ENCODE measurements around the gene TRAF7.
A peak's percentile ranks its signal among the peaks of the same experiment; 100 is the strongest.
"Not testable (repeated sequence)": the region's sequence is repeated elsewhere in the genome, so short reads cannot be mapped to it uniquely, and the experiment has no call there.

TRAF7 gene

DNA sequence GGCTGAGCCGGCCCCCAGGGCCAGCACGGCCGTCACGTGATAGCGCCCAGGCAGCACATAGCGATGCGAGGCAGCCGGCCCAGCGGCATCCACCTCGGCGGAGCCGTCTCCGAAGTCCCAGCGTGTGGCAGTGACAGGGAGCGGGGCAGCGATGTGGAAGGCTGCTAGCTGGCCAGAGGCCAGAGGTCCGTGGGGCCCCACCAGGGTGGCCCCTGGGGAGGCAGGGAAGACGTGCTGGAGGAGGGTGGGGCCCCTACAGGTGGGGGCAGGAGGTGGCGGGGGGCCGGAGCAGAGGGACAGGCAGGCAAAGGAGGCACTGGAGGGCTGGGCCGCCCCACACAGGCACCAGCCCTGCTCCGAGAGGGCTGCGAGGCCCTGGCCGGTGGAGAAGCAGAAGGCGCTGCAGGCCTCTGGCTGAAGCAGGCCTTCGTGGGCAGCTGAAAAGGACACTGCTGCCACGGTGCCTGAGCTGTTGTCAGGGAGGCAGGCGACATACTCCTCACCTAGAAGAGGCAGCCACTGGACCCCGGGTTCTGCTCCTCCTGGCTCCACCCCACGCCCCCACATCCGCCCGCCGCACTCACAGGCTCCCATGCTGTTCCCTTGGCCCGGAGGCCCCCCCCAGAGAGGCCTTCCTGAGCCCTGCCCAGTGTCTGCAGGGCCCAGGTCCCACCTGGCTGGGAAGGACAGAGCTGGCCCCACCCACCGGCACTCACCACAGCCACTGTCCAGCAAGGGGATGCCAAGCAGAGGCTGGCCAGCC lies 37.4 kb upstream of the TRAF7 start:
- not testable (repeated sequence) for H3K27ac ChIP-seq (ENCODE audit: low read length); H4K20me1 ChIP-seq (ENCODE audit: insufficient read depth, low read length); H3K4me1 ChIP-seq (ENCODE audit: low read length); H3K27me3 ChIP-seq (ENCODE audit: low read depth, low read length); H3K4me3 ChIP-seq (ENCODE audit: low read length); H3K79me2 ChIP-seq (ENCODE audit: low read length); H3K36me3 ChIP-seq (replicated peaks; ENCODE audit: low read depth, low read length); H2AFZ ChIP-seq (ENCODE audit: low read depth, low read length); H3K9me3 ChIP-seq (ENCODE audit: insufficient read depth, low read length); H3K9ac ChIP-seq (ENCODE audit: low read length); H3K4me2 ChIP-seq (ENCODE audit: low read length)

GRCh38 chr16:2121325-2121724 lies 34.3 kb upstream of the TRAF7 start:
- not testable (repeated sequence) for H3K4me3 ChIP-seq (ENCODE audit: low read length); H3K9me3 ChIP-seq (ENCODE audit: insufficient read depth, low read length); H3K9ac ChIP-seq (ENCODE audit: low read length); H3K27ac ChIP-seq (ENCODE audit: low read length); H3K36me3 ChIP-seq (replicated peaks; ENCODE audit: low read depth, low read length); H3K79me2 ChIP-seq (ENCODE audit: low read length); H3K4me1 ChIP-seq (ENCODE audit: low read length); H4K20me1 ChIP-seq (ENCODE audit: insufficient read depth, low read length); H3K27me3 ChIP-seq (ENCODE audit: low read depth, low read length); H2AFZ ChIP-seq (ENCODE audit: low read depth, low read length)
- peak overlapping the region; percentile 2; the same call in 1 of the 2 replicates for H3K4me2 ChIP-seq (ENCODE audit: low read length)
- TF ChIP-seq, protein P1, sequence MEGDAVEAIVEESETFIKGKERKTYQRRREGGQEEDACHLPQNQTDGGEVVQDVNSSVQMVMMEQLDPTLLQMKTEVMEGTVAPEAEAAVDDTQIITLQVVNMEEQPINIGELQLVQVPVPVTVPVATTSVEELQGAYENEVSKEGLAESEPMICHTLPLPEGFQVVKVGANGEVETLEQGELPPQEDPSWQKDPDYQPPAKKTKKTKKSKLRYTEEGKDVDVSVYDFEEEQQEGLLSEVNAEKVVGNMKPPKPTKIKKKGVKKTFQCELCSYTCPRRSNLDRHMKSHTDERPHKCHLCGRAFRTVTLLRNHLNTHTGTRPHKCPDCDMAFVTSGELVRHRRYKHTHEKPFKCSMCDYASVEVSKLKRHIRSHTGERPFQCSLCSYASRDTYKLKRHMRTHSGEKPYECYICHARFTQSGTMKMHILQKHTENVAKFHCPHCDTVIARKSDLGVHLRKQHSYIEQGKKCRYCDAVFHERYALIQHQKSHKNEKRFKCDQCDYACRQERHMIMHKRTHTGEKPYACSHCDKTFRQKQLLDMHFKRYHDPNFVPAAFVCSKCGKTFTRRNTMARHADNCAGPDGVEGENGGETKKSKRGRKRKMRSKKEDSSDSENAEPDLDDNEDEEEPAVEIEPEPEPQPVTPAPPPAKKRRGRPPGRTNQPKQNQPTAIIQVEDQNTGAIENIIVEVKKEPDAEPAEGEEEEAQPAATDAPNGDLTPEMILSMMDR (IDR thresholded peaks at IDR 0.05; ENCODE audit: low read depth, low read length), result peak; percentile 50

- no peaks in the 10 kb centered on the region for H3K9me3 ChIP-seq (ENCODE audit: insufficient read depth, low read length)
- no peaks in the 10 kb centered on the region for H3K36me3 ChIP-seq (replicated peaks; ENCODE audit: low read depth, low read length)
- no peaks in the 10 kb centered on the region for H3K27me3 ChIP-seq (ENCODE audit: low read depth, low read length)
- TF ChIP-seq, protein P1 (IDR thresholded peaks at IDR 0.05; ENCODE audit: low read depth, low read length), result no peak
- no peak for TF ChIP-seq EZH2phosphoT487 (IDR thresholded peaks at IDR 0.05; ENCODE audit: low read depth)
- H3K79me2 ChIP-seq (ENCODE audit: low read length), result no peaks in the 10 kb centered on the region
- H3K4me3 ChIP-seq (ENCODE audit: low read length), result no peak overlapping the region
- H3K4me1 ChIP-seq (ENCODE audit: low read length), result no peaks in the 10 kb centered on the region
- H3K4me2 ChIP-seq (ENCODE audit: low read length), result peak overlapping the region; percentile 2; the same call in 1 of the 2 replicates
- no peak overlapping the region for H3K27ac ChIP-seq (ENCODE audit: low read length)
- H3K9ac ChIP-seq (ENCODE audit: low read length), result no peak overlapping the region
- no peaks in the 10 kb centered on the region; the same call in 1 of the 2 replicates for H4K20me1 ChIP-seq (ENCODE audit: insufficient read depth, low read length)
- H2AFZ ChIP-seq (ENCODE audit: low read depth, low read length), result no peak overlapping the region
These were observed 33.7 kb upstream of the TRAF7 start for GRCh38 chr16:2121853-2122252.

DNA sequence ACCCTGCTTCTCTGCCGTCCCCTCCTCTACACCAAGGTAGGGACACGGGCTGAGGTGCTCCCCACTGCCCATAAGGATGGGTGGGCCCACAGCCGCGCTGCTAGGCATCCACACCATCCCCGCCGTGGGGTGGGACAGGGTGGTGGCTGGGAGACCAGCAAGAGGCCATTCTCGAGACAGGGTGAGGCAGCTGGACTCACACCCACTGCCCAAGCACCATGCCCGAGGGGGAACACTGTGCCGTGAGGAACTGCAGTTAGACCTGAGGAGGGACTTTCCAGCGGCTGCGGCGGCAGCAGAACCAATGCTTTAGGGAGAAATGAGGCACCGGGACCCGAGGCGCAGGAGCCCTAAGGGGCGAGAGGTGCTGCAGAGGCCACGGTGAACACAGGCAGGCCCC lies 33.2 kb upstream of the TRAF7 start:
- Histone ChIP-seq H3K4me3 (ENCODE audit: low read length) (no peak overlapping the region), H3K27ac (ENCODE audit: low read length) (no peak overlapping the region), H3K36me3 (replicated peaks; ENCODE audit: low read depth, low read length) (no peaks in the 10 kb centered on the region), H3K9me3 (ENCODE audit: insufficient read depth, low read length) (no peaks in the 10 kb centered on the region), H4K20me1 (ENCODE audit: insufficient read depth, low read length) (peaks cover 5% of the 10 kb centered on the region), H3K9ac (ENCODE audit: low read length) (no peak overlapping the region), H3K27me3 (ENCODE audit: low read depth, low read length) (no peaks in the 10 kb centered on the region), H3K4me2 (ENCODE audit: low read length) (no peak overlapping the region), H3K79me2 (ENCODE audit: low read length) (no peaks in the 10 kb centered on the region), H3K4me1 (ENCODE audit: low read length) (no peaks in the 10 kb centered on the region), H2AFZ (ENCODE audit: low read depth, low read length) (no peak overlapping the region)
- TF ChIP-seq, protein P1 (IDR thresholded peaks at IDR 0.05; ENCODE audit: low read depth, low read length), result no peak
- TF ChIP-seq EZH2phosphoT487 (IDR thresholded peaks at IDR 0.05; ENCODE audit: low read depth), result no peak

DNA sequence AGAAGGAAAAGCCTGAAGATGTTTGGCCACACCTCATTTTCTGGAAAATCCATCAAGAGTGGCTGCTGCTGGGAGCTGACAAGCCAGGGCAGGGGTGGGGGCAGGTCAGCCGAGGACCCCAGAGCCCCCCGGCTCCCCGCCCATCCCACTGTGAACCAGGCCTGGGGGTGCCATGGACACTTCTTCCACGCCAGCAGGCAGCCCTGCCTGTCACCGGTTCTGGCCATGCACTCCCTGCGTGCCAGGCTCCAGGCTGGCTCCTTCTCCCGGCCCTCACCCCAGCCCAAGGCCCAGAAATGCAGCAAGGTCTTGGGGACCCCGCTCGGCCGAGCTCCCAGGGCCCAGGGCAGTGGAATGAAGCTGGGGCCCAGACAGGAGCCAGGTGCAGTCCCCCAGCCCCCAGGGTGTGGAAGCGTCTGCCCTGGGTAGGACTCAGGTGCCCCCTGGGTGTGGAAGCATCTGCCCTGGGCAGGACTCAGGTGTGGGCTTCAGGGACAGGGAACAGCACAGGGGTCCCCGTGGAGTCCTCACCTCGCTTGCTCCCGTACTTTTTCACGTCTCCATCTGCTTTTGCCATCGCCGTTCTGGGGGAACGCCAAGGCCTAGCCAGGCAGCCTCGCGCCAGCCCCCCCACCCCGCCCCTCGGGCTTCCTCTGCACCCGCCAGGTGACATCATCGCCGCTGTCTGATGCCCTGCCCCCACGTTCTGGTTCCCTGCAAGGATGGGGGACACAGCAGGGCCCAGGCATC lies 32.5 kb upstream of the TRAF7 start:
- not testable (repeated sequence) for H4K20me1 ChIP-seq (ENCODE audit: insufficient read depth, low read length); H3K9ac ChIP-seq (ENCODE audit: low read length); H3K4me3 ChIP-seq (ENCODE audit: low read length)

DNA sequence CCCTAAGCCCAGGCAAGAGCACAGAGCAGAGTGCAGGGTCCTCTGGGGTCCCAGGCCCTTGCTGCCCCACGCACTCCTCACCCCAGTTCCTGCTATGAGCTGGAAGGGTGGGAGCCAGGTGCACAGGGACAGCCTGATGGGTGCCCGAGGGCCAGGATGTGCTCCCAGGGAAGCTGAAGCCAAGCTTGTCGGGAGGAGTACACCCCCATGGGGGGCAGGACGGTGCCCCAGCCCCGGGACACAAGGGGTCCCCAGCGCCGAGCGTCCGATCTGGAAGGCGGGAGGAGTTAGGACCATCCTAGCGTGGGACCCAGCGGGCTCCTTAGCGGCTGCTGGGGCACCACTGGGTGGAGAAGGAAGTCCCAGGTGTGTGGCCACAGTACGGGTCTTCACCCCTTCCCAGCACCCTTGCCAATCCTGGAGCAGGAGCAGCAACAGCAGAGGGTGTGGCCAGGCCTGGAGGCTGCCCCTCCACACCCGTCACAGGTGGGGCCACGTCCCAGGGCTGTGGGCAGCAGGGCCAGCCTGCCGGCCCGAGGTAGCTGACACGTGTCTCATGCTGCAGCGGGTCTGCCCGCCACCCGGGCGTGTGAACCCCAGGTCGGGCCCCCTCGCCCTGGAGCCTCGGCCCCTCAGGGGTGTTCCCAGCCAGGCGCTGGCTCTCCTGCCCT lies 31.7 kb upstream of the TRAF7 start:
- H3K4me2 ChIP-seq (ENCODE audit: low read length); H3K27me3 ChIP-seq (ENCODE audit: low read depth, low read length); H3K9me3 ChIP-seq (ENCODE audit: insufficient read depth, low read length); H2AFZ ChIP-seq (ENCODE audit: low read depth, low read length); H3K79me2 ChIP-seq (ENCODE audit: low read length); H3K27ac ChIP-seq (ENCODE audit: low read length); H3K9ac ChIP-seq (ENCODE audit: low read length); H3K4me1 ChIP-seq (ENCODE audit: low read length); H3K4me3 ChIP-seq (ENCODE audit: low read length); H4K20me1 ChIP-seq (ENCODE audit: insufficient read depth, low read length); H3K36me3 ChIP-seq (replicated peaks; ENCODE audit: low read depth, low read length): not testable (repeated sequence)

More for the DNA sequence above, 32.5 kb upstream of the TRAF7 start:
- H3K4me2 ChIP-seq (ENCODE audit: low read length); H3K27me3 ChIP-seq (ENCODE audit: low read depth, low read length); H3K27ac ChIP-seq (ENCODE audit: low read length); H2AFZ ChIP-seq (ENCODE audit: low read depth, low read length); H3K9me3 ChIP-seq (ENCODE audit: insufficient read depth, low read length); H3K36me3 ChIP-seq (replicated peaks; ENCODE audit: low read depth, low read length); H3K4me1 ChIP-seq (ENCODE audit: low read length); H3K79me2 ChIP-seq (ENCODE audit: low read length): not testable (repeated sequence)

GRCh38 chr16:2124377-2124693 lies 31.2 kb upstream of the TRAF7 start:
- H3K9me3 ChIP-seq (ENCODE audit: insufficient read depth, low read length); H3K9ac ChIP-seq (ENCODE audit: low read length); H2AFZ ChIP-seq (ENCODE audit: low read depth, low read length); H3K79me2 ChIP-seq (ENCODE audit: low read length); H3K27me3 ChIP-seq (ENCODE audit: low read depth, low read length); H3K4me1 ChIP-seq (ENCODE audit: low read length); H3K27ac ChIP-seq (ENCODE audit: low read length); H3K4me3 ChIP-seq (ENCODE audit: low read length); H3K4me2 ChIP-seq (ENCODE audit: low read length); H4K20me1 ChIP-seq (ENCODE audit: insufficient read depth, low read length); H3K36me3 ChIP-seq (replicated peaks; ENCODE audit: low read depth, low read length): not testable (repeated sequence)

Data from OCI-LY3 (cell line).